Heart left ventricle (tissue), 13 donors: ENCODE measurements around the gene RAB26.
"Not testable (repeated sequence)": the region's sequence is repeated elsewhere in the genome, so short reads cannot be mapped to it uniquely, and the experiment has no call there.

Source experiments
- CTCF ChIP-seq, 12 donors: fragments of 200-600 bp; sonication (generic) in 4 of 12; IDR thresholded peaks; one replicate each; pipeline versions ENCODE4 v1.5.0 to v1.8.0; 2018 to 2022; ENCODE audit warnings: antibody characterized with exemption in 12 of 12, mild to moderate bottlenecking in 5 of 12
- POLR2A ChIP-seq, 2 donors: fragments of 450-650 bp; IDR thresholded peaks; one replicate each; pipeline ENCODE4 v1.6.1; 2017; ENCODE audit warnings: antibody characterized with exemption in 2 of 2, mild to moderate bottlenecking in 2 of 2, moderate library complexity in 2 of 2
- donor health status: ischemic (EF 13 %, LVEDD 7.1; RV severe dilation, severe dysfunction).
- donor health status: DM: no; HTN: yes; CAD: no.
- donor health status: DM: no; HTN: no; CAD: no.
- donor health status: ischemic (EF 25% LVEDD 6.9; RV normal size, moderate dysfunction).
- donor health status: ischemic (EF 25% LVEDD 5.7; RV mildly dilated, moderate dysfunction).
- donor health status: ischemic (EF 35%, LVEDD 5.7; RV mildly dilated, moderate dysfunction).
- donor health status: nonischemic (EF 11% LVEDD 7.7; RV severe dilation, severe dysfunction).
- donor health status: DM: yes; HTN: yes; CAD: no.
- donor health status: PGD.
- donor health status: ischemic (EF 29% LVEDD 5.4; RV normal size, mild dysfunction).
- donor health status: nonischemic (EF 23%, LVEDD 6.1; RV moderate dilation, normal function).

- TF ChIP-seq POLR2A, CTCF (IDR thresholded peaks at IDR 0.05): not testable (repeated sequence)
Measured at GRCh38 chr16:2101581-2101980, 46.8 kb upstream of the RAB26 start.
